K562 (cell line): ENCODE measurements around the gene TMEM25. TPM values are rescaled to one million over a fixed set of nuclear protein-coding genes. Genes with fewer than 3 reads are reported as not detected.

Source experiments
- CBX3 ChIP-seq, 2 experiments: IDR thresholded peaks; 1 replicate in 1 of 2; 2 replicates in 1 of 2; pipeline ENCODE4 v1.6.1; 2012; ENCODE audit warnings: inconsistent platforms in 2 of 2, low read length in 2 of 2, borderline replicate concordance in 1 of 2, control low read depth in 1 of 2
- CBX5 ChIP-seq: IDR thresholded peaks from 2 replicates; pipeline ENCODE4 v1.6.1; 2014; ENCODE audit warnings: low read depth, borderline replicate concordance
- HDAC2 ChIP-seq: fragments of 450-650 bp; IDR thresholded peaks from 2 replicates; pipeline ENCODE4 v1.6.1; 2016; ENCODE audit warnings: mild to moderate bottlenecking
- HMGXB4 ChIP-seq: sonication (generic); formaldehyde crosslinking; IDR thresholded peaks from 2 replicates; pipeline ENCODE4 v1.8.1; 2023; ENCODE audit warnings: mild to moderate bottlenecking, missing genetic modification reagents
- REST ChIP-seq, 2 experiments: fragments of 450-650 bp; formaldehyde crosslinking in 1 of 2; IDR thresholded peaks; 2 replicates each; pipeline versions ENCODE4 v1.4.0 to v1.6.1; 2014 to 2020; ENCODE audit warnings: mild to moderate bottlenecking in 2 of 2, borderline replicate concordance in 1 of 2, low read depth in 1 of 2
- SREBF1 ChIP-seq: fragments of 150-350 bp; IDR thresholded peaks from 2 replicates; pipeline ENCODE4 v1.6.1; 2014; ENCODE audit warnings: antibody characterized with exemption, low read depth, low read length, borderline replicate concordance
- SRF ChIP-seq, 2 experiments: fragments of 250-450, 450-650 bp in 1 of 2; sonication (Bioruptor Pico) in 1 of 2; sonication (generic) in 1 of 2; formaldehyde crosslinking; IDR thresholded peaks; 2 replicates each; pipeline versions ENCODE4 v1.5.0 to v1.5.1; 2020 to 2022; ENCODE audit warnings: mild to moderate bottlenecking in 1 of 2, missing genetic modification reagents in 1 of 2
- TFE3 ChIP-seq: fragments of 450-650 bp; formaldehyde crosslinking; IDR thresholded peaks from 2 replicates; pipeline ENCODE4 v1.4.0; 2020; ENCODE audit warnings: mild to moderate bottlenecking, mixed read lengths
- ZNF146 ChIP-seq: IDR thresholded peaks from one replicate; pipeline ENCODE4 v1.6.1; 2018; ENCODE audit warnings: missing compliant biosample characterization; ENCODE audit not compliant: unreplicated experiment
- ZNF354B ChIP-seq: fragments of 250-450 bp; sonication (Bioruptor Pico); IDR thresholded peaks from 2 replicates; pipeline ENCODE4 v1.4.0; 2020
- ZNF609 ChIP-seq: sonication (generic); formaldehyde crosslinking; IDR thresholded peaks from 2 replicates; pipeline ENCODE4 v1.8.1; 2023; ENCODE audit warnings: missing genetic modification reagents, mild to moderate bottlenecking, borderline replicate concordance
- polyA plus RNA-seq, 8 experiments: library from polyadenylated mRNA; depleted of rRNA in 4 of 8; stranded (reverse) in 5 of 8; unstranded in 3 of 8; fragments of >200 nt; fragmentation: Nextera tagmentation in 2 of 8; fragmentation: Illumina TruSeq in 1 of 8; extraction: Ambion mirVana in 2 of 8; extraction: Trizol in 1 of 8; gene quantifications; 2 replicates each; pipeline versions ENCODE4 v1.2.1 to v1.2.3, GENCODE V29; 2011 to 2014; ENCODE audit warnings: inconsistent platforms in 1 of 8, missing spikeins in 1 of 8
- total RNA-seq, 7 experiments: library from RNA; depleted of rRNA in 6 of 7; stranded (reverse); fragments of >200 nt in 6 of 7; fragmentation: Illumina TruSeq in 2 of 7; extraction: Trizol in 2 of 7; gene quantifications; 2 replicates each; pipeline versions ENCODE4 v1.2.1 to v1.2.3, GENCODE V29; 2011 to 2021; ENCODE audit warnings: low replicate concordance in 1 of 7

TMEM25 gene
- total and polyA plus RNA-seq, 9 of the 15 experiments (the other 6 are each of a cell fraction or from before 2014, with no cell fraction given), result 0.34 to 3.8 (median 2.0) TPM

- TF ChIP-seq TFE3 (no peak), REST (IDR thresholded peaks at IDR 0.05; ENCODE audit: borderline replicate concordance) (no peak; the same call in 1 of the 2 replicates), REST (CRISPR knock-in tag; IDR thresholded peaks at IDR 0.05; ENCODE audit: low read depth) (no peak), SRF (CRISPR knock-in tag; IDR thresholded peaks at IDR 0.05) (no peak), ZNF354B (CRISPR knock-in tag) (no peak), CBX5 (no peak), CBX3 (IDR thresholded peaks at IDR 0.05; ENCODE audit: borderline replicate concordance in 1 of 2, low read length in 2 of 2) (no peak), SREBF1 (no peak), HDAC2 (no peak), HMGXB4 (no peak), ZNF146 (no peak), ZNF609 (CRISPR knock-in tag) (no peak)
Observed at GRCh38 chr11:118522571-118523072, 8.4 kb upstream of the TMEM25 start (continued).
